GF-D8 (cell line): ENCODE results near the gene KAZN.

Source experiments
- DNase-seq: peaks from one replicate; lab custom pipeline; 2025; lab: John Stamatoyannopoulos, UW

The KAZN gene

DNA sequence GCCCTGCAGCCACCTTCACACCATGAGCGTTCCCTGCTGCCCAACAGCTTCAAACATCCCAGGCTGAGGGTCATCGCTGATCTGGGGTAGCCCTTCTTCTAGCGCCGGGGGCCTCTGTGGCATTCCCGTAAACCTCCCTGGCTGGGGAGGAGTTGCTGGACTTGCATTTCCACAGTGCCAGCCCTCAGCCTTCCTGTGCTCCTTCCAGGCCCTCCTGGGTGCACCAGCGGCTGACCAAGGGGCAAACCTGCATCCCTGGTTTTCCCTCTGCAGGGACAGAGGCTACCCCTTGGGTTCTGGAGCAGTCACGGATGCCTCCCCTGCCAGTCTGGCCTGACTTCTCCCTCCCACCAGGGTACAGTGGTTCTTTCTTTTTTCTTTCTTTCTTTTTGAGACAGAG is 336.4 kb downstream of the KAZN start:
- no peak for DNase-seq

GRCh38 chr1:14936815-14937214 is 338.3 kb downstream of the KAZN start:
- DNase-seq = no peak

DNA sequence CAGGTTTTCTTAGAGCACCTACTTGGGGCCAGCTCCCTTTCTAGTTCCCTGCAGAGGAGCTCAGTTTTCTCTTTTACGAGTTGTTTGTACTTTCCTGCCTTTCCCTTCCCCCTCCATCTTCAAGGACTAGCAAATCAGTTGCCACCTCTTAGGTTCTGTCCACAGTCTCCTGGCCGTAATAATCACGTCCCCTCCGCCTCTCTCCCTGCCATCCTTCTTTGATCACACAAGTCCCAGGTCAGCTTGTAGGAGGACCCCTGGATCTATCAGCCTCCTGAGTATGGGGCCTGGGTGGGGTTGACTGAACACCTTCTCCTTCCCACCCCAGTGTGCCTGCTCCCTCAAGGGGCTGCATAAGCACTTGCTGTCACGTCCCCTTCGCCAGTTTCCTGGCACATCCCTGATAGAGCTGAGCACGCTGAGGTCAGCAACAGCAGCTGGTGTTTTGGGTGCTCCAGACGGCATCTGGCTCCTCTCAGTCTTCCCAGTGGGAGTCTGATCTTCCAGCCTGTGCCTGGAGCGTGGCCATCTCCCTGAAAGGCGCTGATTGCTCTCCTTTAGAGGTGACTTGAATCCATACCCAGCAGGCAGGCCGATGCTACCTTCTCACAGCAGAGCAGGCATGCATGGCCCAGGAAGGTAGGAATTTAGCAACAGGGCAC is 338.9 kb downstream of the KAZN start:
- no peak for DNase-seq

GRCh38 chr1:14939527-14940284 is 341.2 kb downstream of the KAZN start:
- no peak for DNase-seq

GRCh38 chr1:14940285-14940870 is 341.9 kb downstream of the KAZN start:
- DNase-seq = no peak

DNA sequence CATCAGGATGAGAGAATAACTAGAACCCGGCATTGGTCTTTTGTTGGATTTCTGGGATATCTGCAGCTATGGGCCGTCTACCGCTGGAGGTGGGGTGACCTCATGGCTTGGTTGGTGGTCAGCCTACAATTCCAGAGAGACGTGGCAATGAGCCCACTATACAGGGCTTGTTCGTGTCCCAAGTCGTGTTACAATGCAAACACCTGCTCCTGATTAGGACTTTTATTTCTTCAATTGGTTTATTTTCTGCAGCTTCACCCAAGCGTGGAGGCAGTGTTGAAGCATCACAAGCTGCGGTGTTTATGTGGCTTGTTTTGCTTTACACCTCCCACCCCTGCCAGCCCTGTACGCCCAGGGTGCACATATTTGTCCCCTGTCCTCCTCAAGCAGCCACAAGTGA is 343.4 kb downstream of the KAZN start:
- DNase-seq = no peak

- DNase-seq = no peak
Measured at GRCh38 chr1:14944471-14944985, 346.0 kb downstream of the KAZN start.

DNA sequence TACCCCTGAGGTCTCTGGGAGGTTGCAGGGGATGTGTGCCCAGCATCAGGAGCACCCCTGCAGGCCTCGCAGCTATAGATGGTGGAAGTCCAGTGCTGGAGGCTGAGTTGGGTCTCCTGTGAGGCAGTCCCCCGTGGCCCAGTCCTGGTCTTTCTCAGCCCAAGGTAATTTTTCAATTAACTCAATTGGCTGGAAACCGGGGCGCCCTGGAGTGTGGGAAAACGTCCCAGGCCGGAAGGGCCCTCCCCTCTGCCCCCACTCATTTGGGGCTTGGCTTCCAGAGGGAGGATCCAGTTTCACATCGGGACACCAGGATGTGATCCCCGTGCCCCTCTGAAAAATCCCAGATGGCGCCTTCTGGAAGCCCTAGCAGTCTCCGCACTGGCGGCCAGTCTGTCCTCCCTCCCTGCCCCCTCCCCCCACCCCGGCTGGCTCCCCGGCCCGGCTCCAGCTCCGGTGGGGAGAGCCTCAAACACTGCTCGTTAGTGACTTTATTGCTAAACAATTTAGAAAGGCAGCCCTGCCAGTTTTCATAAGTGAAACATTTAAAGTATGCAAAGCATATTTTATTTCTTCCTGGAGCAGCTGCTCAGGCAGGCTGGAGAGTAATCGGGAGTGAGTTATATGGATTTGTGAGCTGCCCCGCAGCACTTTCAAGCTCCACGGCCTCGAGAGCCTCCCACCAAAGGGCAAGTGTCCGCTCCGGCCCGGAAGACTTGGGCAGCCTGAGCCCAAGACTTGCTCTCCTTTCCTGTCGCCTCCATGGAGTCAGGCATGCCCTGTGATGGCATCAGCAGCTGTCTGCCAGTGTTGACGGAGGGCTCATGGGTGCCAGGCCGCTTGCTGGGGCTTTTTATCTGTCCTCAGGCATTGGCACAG is 346.9 kb downstream of the KAZN start:
- DNase-seq = no peak

- DNase-seq = no peak
Measured at GRCh38 chr1:14946011-14946359, 347.5 kb downstream of the KAZN start.

DNA sequence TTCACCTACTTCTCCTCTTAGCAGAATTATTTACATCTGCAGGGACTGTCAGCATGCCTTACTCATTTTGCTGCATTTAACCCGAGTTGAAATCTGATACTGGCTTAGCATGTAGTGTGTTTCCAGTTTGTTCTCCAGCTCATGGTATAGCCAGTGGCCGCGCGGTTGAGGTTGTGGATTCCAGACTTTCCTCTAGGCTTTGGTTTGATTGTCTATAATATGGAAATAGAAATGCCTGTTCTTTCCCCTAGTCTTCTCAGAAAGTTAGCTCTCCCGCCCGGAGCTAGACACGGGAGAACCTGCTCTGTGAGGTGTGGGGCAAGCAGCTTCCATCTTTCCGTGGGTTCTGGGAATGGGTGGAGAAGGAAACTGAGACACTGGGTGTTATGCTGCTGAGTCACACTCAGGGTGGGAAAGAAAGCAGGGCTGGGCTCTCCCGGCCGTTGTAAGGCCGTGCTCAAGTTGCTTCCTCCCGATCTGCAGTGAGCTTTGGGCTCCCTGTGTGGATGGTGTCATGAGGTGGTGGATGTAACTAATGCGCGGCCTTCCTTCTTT is 348.3 kb downstream of the KAZN start:
- no peak for DNase-seq

- DNase-seq = no peak
Measured at GRCh38 chr1:14947421-14947820, 348.9 kb downstream of the KAZN start.

DNA sequence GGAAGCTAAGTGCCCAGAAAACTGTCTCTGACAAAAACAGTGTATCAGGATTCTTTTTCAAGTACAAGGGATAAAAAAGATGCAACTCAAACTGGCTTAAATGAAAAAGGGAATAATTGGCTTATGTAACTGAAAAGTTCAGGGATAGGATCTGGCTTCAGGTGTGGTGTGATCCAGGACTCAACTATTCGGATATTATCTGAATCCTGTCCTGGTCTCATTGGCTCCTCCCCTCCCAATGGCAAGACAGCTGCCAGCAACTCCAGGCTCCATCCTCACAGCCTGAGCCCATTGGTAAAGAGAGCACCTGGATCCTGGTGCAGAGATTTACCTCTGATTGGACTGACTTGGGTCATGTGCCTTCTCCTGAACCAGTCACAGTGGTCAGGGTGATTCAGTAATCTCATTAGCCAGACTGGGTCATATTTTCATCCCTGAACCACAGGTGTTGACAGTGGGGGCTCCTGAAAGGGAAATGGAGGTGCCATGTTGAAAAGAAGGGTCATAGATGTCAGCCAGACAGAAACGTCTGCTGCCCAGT is 349.7 kb downstream of the KAZN start:
- no peak for DNase-seq

- DNase-seq = no peak
Measured at GRCh38 chr1:14949270-14949835, 350.9 kb downstream of the KAZN start.

DNA sequence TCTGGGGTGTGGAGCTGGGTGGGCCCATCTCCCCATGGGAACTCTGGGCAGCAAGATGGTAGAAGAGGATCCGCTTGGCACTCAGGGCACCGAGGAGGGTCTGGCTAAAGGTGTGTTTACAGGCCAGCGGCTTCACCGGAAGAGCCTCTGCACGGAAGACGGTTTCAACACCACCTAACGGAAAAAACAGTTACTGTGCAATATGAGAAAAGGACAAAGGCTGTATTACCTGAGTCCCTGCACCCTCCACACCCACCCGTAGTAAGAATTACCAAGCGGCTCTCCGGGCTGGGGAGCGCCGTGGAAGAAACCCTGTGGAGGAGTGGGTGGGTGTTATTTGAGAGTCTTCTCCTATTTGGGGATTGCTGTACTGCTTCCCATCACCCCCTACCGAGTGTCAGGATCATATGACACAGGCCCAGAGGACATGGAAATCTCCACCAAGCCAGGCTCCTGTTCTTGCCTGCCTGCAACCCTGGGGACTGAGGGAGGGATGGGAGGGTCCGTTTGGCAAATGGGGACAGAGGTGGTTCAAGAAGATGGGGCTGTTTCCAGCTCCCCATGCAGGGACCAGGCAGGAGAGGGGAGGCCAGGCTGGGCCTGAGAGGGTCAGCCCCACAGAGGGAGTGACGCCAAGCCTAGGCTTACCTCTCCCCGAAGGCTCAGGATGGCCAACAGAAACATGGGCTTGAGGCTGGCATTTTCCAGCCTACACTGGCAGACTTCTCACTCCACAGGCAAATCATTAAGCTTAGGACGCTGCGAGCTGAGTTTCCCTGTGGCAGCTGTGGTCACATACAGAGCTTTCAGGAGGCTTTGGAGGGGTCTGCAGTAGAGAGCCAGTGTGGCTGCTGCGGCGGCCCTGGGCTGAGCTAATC is 351.6 kb downstream of the KAZN start:
- DNase-seq = peak; percentile 25

- no peak for DNase-seq
Measured at GRCh38 chr1:14951766-14952165, 353.3 kb downstream of the KAZN start.

- DNase-seq = no peak
Measured at GRCh38 chr1:14952626-14953314, 354.3 kb downstream of the KAZN start.

DNA sequence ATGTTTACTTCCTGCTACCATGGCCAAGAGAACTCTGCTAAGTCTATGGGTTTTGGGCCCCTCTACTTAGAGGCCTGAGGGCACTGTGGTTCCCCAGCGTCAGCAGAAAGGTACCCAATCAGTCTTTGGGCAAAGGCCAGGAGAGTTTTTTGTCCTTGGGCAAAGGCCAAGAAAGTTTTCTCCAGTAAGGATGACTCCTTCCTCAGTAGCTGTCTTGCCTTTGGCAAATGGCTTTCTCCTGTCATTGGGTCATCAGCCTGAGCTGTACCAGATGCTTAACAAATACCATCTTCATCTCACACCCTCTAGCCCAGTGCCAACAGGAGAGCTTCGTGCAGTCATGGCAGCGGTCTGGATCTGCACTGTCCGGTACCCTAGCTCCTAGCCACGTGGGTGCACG is 355.7 kb downstream of the KAZN start:
- no peak for DNase-seq

GRCh38 chr1:14954930-14955329 is 356.4 kb downstream of the KAZN start:
- DNase-seq = no peak

DNA sequence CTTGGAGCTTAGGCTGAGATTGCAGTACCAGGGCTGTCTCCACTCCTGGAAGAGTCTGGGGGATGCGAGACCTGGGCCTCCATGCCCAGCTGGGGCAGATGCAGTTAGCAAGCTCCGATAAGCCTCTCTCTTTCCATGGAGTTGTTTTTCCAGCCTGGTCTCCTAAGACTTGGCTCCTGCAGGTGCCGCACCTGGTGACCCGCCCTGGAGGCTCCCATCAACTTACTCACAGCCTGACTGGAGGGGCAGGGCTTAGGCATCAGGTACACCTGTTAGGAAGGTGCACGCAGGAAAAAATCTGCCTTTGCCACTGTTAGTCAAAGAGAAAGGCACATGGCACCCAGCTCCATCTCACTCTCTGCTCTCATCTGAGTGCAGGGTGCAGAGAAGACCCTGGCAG is 356.9 kb downstream of the KAZN start:
- DNase-seq = no peak

DNA sequence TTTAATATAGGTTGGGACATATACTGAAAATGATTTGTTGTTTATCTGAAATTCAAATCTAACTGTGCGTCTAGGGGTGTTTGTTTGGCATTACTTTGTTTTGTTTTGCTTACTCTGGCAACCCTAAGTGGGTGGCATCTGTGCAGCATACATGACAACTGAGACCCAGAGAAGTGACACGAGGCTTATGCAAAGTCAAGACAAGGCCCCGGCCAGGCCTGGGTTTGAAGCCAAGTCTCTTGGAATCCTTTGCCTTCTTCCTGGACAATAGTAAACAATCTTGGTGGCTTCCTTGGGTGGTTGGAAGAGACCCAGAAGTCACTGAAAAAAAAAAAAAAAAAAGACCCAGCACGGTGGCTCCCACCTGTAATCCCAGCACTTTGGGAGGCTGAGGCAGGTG is 357.5 kb downstream of the KAZN start:
- DNase-seq = no peak
